Activated CD4-positive, alpha-beta T cell treated with anti-CD3 and anti-CD28 coated beads, Interleukin-2, Interleukin-4, amounts not matched to agents 100 ng/mL and 50 ng/mL, durations not matched to agents 16 hours and 8 hours (primary cell): ENCODE measurements around the gene SLC2A9.
"Not testable (repeated sequence)": the region's sequence is repeated elsewhere in the genome, so short reads cannot be mapped to it uniquely, and the experiment has no call there.

Experiments used
- DNase-seq: peaks from one replicate; pipeline ENCODE4 v3.0.0-alpha.2; 2020; ENCODE audit warnings: low spot score

Gene SLC2A9

DNA sequence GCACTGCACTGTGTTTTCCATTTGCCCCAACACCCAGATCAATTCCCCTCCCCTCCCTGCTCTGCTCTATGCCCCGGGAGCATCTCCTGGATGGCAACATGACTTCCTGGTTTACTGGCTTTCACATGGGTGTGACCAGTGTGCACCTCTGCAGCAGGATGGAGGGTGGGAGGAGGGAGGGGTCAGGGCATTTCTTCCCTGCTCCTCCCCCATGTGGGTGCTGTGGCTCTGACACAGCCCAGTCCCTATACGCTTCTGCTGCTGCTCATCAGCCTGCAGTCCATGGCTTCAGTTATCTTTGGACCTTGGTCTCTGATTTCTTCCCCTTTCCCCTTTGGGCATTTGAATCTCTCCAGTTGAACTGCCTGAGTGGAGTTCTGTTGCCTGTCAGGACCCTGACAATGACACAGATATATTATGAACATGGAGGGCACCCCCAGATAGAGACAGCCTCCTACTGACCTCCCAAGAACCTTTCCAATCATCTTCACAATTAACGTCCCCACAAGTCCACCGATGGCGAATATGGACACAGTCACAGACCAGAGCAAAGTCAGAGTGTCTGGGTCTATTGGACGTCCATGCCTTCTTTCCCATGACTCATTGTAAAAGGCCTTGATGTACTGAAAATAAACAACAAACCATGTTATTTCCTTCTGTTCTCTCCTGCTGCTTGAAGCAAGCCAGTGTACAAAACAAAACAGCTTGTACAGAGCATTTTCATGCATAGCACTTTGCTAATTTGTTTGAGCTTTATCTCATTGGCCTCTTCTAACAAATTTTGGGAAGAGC, 24.8 kb downstream of the SLC2A9 start:
- no peak for DNase-seq

DNA sequence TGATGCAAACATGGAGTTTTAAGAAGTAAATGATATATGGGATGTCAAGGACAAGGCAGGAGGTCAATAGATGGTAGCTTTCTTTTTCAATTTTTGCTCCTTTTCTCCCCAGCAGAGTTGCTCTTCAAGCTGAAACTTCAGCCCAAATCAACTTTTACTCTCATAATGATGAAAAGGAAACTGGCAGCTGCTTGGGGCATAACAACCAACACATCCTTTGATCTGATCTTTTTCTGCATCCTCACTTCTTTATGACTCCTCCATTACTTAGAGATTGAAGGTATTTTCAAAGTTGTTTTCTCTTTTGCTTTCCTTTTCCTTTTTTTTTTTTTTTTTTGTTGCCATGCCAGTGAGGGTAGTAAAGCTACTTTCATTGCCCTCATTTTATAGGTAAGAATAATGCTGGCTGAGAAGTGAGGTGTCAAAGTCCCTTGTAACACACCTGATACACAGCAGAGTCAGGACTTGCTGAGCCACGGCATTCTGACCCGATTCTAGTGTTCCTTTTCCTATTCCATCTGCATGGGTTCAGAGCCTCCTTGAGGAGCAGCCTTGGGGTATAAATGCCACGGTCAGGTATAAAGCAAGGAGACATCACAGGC, 26.9 kb downstream of the SLC2A9 start:
- DNase-seq = peak; percentile 41

DNA sequence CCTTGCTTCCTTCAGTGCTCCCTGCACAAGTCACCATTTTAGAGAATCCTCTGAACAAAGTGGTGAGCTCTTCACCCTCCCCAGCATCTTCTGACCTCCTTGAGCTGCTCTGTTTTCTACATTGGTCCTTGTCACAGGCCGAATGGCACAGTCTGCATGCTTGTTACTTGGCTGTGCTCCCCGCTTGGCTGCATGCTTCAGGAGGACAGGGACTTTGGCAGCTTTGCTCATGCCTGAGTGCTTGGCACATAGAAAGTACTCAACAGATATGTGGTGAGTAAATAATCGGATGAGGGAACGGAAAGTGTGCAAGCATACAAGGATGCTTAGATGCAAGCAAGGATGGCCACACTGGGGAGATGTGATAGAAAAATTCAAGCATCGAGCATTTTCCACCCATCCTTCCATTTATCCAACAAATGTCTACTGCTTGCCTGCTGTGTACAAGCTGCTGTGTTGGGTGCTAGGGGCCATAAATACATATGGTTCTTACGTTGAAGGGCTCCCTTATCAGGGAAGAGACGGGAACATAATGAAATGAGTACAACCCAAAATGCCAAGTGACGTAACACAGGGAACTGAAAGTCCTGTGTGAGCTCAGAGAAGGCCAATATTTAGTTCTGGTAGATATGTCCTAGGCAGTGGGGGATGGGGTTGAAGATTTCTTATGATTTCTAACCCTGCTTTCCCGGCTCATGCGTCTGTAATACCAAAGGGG, 31.2 kb downstream of the SLC2A9 start:
- no peak for DNase-seq

DNA sequence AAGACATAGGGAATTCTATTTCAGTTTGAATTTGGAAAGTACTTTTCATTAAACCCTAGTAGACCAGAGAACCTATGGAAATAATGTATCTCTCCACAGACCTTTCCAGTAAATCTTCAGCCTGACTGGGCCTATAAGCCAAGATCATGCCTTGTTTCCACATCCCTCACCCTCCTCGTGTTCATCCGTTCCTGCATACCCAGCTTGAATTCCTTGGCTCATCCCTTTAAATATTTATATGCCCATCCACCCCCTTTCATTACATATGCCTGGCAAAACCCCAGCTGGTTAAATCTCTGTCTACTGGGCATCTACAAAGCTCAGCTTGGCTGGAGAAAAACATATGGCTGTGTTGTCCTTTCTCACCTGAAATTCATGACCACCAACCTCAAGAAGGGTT, 32.4 kb downstream of the SLC2A9 start:
- DNase-seq = no peak

DNA sequence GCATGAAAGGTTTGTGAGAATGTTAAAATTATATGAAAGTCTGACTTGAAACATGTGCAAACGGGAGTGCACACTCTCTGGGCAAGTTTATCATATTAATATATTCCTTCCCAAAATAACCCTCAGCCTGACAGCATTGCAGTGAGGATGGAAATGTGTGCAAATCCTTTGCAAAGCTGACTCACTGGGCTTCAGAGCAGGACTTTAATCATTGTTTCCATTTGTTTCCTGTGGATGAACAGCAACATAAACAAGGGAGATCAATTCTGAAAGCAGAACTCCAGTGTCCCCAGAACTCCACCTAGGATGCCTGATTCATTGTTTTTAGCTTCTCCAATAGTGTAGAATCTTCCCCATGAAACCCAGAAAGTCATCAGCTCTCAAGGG, 32.9 kb downstream of the SLC2A9 start:
- DNase-seq = no peak

DNA sequence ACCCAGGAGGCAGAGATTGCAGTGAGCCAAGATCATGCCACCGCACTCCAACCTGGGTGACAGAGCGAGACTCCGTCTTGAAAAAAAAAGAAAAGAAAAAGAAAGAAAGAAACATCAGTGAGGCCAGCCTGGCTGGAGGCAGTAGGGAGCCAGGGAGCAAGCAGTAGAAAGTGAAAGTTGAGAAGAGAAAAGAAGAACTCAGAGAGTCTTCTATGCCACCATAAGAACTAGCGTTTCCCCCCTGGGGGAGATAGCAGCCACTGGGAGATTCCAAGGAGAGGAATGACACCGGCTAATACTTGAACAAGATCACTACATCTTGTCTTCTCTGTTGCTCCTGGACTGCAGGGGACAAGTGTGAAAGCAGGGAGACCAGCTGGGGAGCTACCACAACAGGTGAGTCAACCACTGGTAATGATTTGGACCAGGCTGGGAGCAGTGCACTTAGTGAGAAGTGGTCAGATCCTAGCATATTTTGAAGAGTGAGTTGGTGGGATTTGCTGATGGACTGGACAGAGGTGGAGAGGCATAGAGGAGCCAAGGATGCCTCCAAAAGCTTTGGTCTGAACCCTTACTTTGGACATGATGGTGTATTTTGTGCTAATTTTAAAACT, 33.4 kb downstream of the SLC2A9 start:
- no peak for DNase-seq

DNA sequence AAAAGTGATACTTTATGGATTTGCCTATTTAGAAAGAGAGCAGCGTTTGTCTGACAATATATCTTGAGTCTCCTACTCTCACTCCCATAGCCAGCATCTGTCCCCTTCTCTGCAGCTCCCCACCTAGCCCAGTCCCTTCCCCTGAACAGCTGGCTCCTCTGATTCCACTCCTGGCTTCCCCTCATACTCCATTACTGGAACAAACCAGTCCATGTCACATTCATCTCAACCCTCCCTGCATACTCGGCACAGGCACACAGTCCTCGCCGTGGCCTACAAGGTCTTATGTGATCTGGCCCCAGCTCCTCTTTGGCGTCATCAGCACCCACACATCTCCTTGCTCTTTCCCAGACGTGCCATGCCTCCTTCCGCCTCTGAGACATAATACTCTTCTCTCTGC, 36.7 kb downstream of the SLC2A9 start:
- DNase-seq = no peak

DNA sequence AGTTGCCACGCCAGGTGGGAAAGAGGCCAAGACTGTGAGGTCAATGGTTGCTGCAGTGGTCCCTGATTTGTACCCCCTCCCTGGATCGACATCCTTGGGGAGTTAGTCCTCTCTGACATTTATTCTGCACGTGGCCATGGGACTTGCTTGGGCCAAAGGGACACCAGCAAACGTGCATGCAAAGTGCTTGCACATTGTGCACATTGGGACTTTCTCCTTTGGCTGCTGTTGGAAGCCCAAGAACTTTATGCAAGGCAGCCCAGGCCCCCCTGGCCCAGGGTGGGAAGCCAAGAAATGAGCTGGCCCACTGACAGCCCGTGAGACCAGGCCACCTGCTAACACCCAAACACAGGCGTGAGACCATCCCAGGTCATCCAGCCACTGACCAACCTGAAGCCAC, 38.1 kb downstream of the SLC2A9 start:
- no peak for DNase-seq

DNA sequence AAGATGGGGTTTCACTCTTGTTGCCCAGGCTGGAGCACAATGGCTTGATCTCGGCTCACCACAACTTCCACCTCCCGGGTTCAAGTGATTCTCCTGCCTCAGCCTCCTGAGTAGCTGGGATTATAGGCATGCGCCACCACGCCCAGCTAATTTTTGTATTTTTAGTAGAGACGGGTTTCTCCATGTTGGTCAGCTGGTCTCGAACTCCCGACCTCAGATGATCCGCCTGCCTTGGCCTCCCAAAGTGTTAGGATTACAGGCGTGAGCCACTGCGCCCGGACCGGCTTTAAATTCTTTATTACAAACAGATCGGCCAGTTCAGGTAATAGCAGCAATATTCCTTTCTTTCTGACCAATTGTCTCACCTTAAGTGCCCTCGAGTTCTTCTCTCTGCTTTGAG, 39.4 kb downstream of the SLC2A9 start:
- not testable (repeated sequence) for DNase-seq

DNA sequence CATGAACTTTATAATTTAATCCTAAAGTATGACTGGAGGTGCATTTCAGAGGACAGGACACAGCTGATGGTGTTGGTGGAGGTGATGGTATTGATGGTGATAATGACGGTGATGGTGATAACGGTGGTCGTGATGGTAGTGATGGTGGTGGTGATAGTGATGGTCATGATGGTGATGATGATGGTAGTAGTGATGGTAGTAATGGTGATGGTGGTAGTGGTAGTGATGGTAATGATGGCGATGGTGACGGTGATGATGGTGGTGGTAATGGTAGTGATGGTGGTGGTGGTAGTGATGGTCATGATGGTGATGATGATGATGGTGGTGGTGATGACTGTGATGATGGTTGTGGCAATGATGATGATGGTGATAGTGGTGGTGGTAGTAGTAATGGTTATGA, 40.4 kb downstream of the SLC2A9 start:
- no peak for DNase-seq

DNA sequence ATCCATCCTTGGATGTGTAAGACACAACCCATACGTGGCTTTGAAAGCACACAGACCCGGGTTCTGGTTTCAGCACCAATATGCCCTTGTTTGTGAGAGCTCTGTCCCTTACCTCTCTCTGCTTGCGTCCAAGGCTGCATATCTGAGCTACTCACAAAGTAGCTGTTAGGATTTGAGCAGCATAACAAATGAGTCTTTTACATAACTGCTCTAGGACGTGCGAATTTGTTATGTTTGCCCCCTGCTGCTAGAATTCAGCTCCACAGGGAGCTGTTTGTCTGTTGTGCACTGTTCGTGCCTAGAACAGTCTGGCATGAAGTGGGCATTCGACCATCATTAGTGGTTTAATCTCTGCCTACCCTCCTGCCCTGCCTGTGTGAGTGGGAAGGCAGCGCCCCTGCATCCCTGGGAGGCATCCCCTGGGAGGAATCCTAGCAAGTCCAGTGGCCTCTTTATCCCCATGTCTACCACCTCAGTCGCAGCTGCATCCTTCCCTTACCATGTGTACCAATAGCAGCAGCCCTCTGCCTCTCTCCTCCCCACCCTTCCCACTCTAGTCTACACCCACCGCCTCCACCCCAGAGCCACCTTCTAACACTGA, 42.1 kb downstream of the SLC2A9 start:
- no peak for DNase-seq

DNA sequence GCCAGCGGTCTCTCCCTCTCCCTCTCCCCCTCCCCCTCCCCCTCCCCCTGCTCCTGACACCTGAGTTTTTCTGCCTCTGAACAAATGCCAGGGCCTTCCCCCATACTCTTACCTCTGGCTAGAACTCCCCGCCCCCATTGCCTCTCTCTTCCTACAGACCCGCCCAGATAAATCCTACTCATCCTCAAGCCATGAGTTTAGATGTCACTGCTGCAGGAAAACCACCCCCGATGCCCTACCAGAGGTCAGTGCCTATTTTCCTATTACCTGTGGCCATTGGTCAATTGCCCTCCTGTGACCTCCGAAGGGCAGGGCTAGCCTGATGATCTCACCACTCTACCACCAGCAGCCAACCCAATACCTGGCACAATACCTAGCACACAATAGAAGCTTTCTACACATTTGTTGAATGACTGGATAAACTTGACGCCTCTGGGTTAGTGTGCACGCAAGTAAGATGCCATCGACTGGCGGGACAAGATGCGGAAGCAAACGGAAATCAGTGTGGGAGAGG, 43.7 kb downstream of the SLC2A9 start:
- no peak for DNase-seq

DNA sequence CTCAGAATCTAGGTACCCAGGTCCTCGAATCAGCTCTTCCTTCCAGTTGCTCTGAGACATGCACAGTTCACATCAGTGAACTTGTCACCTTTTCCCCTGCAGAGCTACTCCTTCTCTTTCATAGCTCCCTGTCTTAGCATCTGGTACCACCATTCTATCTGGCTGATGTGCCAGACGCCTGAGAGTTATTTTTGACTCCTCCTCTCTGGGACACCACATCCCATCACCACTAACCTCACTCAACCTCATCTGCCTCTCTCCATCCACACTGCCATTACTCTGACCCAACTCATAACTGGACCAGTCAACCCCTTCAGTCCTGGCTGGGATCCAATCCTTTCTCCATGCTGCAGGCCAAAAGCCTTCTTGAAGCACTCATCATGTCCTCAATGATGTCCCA, 44.5 kb downstream of the SLC2A9 start:
- DNase-seq = no peak

DNA sequence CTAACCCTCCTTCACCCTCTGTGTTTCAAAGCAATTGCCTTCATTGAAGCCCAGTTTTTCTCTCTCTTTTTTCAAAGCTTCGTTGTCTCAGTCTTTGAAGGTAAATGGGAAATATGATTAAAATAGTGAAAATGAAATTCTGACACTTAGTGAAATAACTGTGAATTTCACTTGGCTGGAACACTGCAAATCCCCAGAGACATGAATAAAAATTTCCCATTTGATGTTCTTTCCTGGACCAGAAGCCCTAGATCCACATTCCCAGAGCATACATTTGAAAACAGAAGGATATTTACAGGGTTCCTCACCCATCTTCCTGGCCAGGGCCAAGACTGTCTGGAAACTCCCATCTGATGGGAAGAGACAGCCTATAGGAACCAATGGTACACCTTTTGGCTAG, 45.0 kb downstream of the SLC2A9 start:
- DNase-seq = no peak

DNA sequence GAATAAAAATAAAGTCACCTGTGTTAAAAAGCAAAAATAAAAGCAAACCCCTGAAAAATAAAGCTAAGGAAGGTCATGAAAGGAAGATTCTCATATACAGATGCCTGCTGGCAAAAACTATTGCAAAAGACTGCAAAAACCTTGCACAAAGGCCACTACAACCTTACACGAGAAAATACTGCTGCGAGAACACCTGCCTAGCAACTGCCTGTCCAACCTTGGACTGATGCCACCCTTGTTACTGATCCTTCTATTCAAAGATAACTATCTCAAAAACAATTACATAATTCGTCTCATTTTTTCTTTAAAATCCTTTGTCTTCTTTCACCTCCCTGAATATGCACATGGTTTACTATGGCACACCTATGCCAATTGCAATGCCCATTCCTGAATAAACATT, 49.6 kb downstream of the SLC2A9 start:
- no peak for DNase-seq

DNA sequence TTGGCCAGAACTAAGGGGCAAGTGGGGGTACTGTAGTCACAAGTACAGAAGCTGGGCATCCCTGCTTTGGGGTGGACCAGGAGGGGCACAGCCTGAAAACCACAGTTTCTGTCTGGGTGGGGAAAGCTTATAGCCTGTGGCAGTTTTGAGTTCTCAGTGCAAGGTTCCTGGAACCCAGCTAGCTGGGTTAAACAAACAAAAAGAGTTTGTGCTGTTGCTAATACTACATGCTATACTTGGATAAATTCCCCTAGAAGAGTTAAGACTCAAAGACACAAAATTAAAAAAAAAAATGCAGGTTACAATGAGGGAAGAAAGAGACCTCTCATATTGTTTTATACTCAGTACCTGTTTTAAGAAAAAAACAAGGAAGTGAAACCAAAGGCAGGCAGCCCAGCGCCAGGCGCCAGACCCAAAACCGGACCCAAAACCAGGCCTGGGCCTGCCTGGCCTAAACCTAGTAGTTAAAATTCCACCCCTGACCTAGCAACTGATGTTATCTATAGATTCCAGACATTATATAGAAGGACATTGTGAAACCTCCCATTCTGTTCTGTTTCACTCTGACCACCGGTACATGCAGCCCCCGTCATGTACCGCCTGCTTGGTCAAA, 50.8 kb downstream of the SLC2A9 start:
- DNase-seq = no peak

DNA sequence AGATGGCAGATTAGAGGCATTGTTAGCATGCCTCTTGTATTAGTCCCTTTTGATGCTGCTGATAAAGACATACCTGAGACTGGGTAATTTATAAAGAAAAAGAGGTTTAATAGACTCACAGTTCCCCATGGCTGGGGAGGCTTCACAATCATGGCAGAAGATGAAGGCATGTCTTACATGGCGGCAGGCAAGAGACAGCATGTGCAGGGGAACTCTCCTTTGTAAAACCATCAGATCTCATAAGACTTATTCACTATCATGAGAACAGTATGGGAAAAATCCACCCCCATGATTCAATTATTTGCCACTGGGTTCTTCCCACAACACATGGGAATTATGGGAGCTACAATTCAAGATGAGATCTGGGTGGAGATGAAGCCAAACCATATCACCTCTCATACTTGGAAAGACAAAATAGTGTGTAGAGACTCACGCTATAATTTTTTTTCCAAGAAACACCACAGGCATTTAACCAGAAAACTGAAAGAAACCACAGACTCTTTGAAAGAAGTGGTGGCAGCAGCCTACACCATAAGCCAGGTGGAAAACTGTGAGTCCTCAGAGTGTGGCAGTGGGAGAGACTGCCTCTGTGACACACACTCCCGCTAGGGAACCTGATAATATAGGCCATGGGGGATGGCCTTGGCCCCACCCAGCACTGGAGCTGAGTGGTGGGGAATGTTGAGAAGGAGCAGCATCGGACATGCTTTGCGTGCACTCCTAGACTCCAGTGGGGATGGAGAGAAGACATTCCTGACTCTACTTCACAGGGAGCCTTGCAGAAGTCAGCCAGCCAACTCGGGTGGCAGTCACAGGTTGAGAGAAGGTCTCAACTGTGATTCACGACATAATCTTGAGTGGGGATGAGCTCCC, 51.5 kb downstream of the SLC2A9 start:
- peak; percentile 6 for DNase-seq

DNA sequence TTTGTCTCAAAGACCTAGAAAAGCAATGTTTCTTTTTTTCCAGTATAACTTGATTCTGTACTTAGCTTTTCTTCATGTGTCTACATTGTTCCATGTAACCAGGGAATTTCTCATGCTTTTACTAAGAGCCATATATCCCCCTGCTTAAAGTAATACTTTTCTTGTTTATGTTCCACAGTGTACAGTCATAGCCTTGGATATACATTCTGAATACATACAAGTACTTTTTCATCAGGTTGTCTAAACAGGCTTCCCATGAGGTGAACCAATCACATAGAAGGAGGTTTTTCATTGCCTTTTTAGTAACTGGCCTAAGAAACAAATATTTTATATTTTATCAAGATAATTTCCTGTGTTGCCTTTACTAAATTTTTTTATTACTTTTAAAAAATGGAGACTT, 52.8 kb downstream of the SLC2A9 start:
- no peak for DNase-seq

DNA sequence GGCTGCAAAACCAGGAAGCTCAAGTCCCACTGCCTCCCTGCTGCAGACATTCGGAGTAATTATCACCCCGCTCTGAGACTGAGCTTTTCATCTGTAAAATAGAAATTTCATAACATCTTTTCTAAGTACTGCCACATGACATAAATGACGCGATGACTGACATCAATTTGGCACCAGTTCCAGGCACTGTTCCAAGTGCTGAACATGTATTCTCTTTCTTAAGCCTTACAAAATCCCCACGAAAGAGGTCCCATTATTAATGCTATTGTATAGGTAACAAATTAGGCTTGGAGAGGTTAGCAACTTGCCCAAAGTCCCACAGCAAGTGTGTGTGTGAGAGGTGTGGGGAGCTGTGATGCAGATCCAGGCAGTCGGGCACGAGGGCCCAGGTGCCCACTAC, 56.4 kb downstream of the SLC2A9 start:
- DNase-seq = no peak

DNA sequence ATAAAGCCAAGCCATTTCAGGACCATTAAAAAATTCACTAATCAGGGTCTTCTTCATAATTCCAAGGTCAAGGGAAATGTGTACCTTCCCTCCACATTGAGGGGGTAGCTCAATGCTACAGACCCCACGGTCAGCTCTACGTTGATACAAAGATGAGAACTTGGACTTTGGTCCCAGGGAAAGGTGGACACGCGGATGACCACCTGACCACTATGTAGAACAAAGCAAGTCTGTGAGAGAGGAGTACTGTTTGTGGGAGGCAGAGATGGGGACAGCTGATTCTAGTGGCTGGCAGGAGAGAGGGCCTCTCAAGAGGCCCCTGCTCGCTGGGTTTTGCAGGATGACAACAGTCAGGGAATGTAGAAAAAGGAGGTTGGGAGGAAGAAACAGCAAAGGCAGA, 58.0 kb downstream of the SLC2A9 start:
- no peak for DNase-seq
